Measurements from ENCODE around the gene APOC3.
"Not testable (repeated sequence)": the region's sequence is repeated elsewhere in the genome, so short reads cannot be mapped to it uniquely, and the experiment has no call there.

APOC3 gene

GRCh38 chr11:116832350-116833290 is 2.9 kb downstream of the APOC3 start:
- no peak for DNase-seq

DNA sequence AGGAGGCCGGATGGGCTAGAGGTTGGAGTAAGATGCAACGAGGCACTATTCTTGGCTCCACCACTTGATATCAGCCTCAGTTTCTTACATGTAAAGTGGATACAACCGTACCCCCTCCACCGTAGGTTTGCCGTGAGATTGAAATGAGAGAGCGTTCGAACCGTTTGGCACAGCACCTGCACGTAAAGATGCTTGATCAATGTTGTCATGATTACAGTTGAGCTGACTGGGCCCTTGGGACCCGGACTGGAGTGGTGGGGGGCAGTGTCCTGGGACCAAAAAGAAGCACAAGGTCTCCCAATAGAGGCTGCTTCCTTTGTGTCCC is 3.7 kb downstream of the APOC3 start:
- no peak for DNase-seq

DNA sequence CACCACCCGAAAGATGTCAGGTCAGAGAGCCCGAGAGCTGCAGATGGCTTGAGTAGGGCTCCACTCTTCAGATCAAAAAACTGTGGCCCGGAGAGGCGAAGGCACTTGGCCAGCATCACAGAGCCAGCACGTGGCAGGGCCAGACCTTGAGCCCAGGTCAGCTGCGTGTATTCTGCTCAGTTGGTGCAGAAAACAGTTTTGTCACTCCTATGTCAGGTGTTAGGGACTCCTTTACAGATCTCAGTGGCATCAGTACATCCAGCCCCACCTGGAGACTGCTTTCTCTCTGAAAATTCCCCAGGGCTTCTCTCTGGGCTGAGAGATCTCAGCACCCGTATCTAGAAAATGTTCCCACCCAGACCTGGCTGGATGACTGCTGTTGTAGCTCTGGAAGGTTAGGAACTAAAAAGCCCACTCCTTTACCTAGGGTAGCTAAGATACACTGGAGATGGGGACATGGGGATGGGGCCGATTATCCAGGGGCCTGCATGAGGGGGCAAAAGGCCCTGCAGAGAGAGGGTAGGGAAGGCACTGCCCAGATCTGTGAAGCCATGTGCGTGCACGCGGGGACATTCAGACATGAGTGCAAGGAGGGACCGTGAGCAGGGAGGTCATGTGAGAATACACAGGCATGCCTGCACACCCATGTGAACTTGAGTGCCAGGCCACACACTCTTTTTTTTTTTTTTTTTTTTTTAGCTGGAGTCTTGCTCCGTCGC is 4.3 kb downstream of the APOC3 start:
- DNase-seq = no peak

DNA sequence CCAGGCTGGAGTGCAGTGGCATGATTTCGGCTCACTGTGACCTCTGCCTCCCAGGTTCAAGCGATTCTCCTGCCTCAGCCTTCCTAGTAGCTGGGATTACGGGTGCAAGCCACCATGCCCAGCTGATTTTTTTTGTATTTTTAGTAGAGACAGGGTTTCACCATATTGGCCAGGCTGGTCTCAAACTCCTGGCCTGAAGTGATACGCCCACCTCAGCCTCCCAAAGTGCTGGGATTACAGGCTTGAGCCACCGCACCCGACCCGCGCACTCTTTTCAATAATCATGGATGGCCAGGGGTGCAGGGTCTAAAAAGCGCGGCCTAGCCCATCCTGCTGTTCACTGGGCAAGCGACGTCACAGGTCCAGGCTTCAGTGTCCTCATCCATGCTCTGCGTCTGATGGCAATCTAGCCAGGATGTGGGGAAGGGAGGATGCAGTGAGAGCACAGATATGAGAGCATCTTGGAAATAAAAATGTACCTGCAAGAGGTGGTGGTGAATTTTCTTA is 4.9 kb downstream of the APOC3 start:
- not testable (repeated sequence) for DNase-seq

- DNase-seq = peak; percentile 82 to 86
These were observed 5.5 kb downstream of the APOC3 start for GRCh38 chr11:116835042-116835772.

GRCh38 chr11:116835791-116836631 is 6.3 kb downstream of the APOC3 start:
- peak; percentile 86 to 91 for DNase-seq

GRCh38 chr11:116836632-116836991 is 6.9 kb downstream of the APOC3 start:
- no peak for DNase-seq

- no peak for DNase-seq
These were observed 7.8 kb downstream of the APOC3 start, which contains the start of gene APOA1 for GRCh38 chr11:116837231-116838091. APOA1 (minus strand) TSS chr11:116837622; CDS start chr11:116837387, 235 bp downstream.

- no peak for DNase-seq
These were observed 8.8 kb downstream of the APOC3 start for GRCh38 chr11:116838321-116839084.

- DNase-seq = peak in 1 of 2 experiments; percentile 18
These were observed 10.6 kb downstream of the APOC3 start for GRCh38 chr11:116840224-116840745.

- DNase-seq = no peak
These were observed 11.1 kb downstream of the APOC3 start for GRCh38 chr11:116840746-116841296.

GRCh38 chr11:116842117-116842516 is 12.4 kb downstream of the APOC3 start:
- no peak for DNase-seq

- no peak for DNase-seq
These were observed 13.2 kb downstream of the APOC3 start for GRCh38 chr11:116842909-116843308.

DNA sequence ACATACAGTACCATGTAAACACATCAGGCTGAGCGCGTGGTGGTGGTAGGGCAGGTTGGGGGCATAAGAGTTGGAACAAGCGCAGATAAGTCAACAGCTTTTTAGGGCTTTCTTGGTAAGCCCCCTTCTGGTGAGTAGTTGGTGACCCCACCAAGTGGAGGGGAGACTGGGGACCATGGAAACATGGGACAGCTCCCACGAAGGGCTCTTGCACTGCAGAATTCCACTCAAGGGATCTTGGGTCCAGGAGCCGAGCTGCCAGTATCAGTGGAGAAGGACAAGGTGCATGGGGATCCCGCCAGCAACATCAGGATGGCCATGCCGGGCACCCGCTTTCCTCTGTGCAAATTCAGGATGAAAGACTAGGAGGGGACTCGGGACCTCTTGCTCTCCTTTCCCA is 14.0 kb downstream of the APOC3 start:
- no peak for DNase-seq

- DNase-seq = no peak
These were observed 15.0 kb downstream of the APOC3 start for GRCh38 chr11:116844722-116845121.

DNA sequence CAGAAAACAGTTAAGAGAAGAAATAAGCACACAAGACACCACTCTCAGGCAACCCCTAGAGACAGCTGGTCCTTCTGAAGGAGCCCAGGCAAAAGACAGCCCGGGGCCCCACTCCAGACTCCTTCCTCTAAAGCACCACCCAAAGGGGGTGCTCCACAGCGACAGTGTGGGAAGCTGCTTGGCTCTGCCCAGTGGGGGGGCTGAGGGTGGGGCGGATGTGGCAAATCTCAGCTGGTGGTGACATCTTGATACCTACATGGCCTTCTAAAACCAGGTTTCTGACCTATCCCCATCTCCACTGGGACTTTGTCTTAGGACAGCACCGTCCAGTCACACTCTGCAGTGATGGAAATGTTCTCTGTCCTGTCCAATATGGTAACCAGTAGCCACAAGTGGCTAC is 17.9 kb downstream of the APOC3 start:
- no peak for DNase-seq

GRCh38 chr11:116849060-116849459 is 19.4 kb downstream of the APOC3 start:
- no peak for DNase-seq

- DNase-seq = peak in 1 of 2 experiments; percentile 30
These were observed 19.8 kb downstream of the APOC3 start for GRCh38 chr11:116849486-116849885.

DNA sequence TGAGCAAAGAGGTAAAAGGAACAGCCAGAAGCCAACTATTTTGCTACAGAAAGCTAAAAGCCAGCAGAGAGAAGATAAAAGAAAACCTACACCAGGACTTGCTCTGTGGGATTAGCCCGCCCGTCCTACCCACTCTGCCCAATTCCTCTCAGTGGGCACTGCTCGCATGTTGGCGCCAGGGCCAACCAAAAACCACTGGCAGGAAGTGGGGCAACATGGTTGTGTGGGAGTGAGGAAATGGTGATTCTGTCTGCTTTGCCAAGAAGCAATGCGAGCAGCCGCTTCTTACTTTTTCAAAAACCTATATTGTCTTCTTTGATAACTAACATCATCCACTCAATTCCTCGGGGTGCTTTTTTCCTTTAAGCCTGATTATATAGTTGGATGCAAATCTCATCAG is 21.9 kb downstream of the APOC3 start:
- DNase-seq = peak; percentile 72 to 77
